GM12892 (cell line): Measurements from ENCODE around the gene E2F4.

ENCODE experiments used
- POLR2A ChIP-seq: IDR thresholded peaks from 2 replicates; pipeline ENCODE4 v1.6.1; 2011; ENCODE audit warnings: low read depth, low read length, control low read depth
- POLR2AphosphoS5 ChIP-seq: IDR thresholded peaks from 2 replicates; pipeline ENCODE4 v1.6.1; 2011; ENCODE audit warnings: low read depth, low read length, control low read depth

- TF ChIP-seq POLR2AphosphoS5 (no peak), POLR2A (no peak)
These were observed 53.7 kb downstream of the E2F4 start for GRCh38 chr16:67245674-67246080.
